SK-N-SH (cell line): ENCODE data around the gene VAMP8. TPM values are rescaled to one million over a fixed set of nuclear protein-coding genes. Genes with fewer than 3 reads are reported as not detected.
A peak's percentile ranks its signal among the peaks of the same experiment; 100 is the strongest.

Experiments used
- CTCF ChIA-PET: fragments of 300-600, 350-600 bp; formaldehyde crosslinking; extraction: SDS; loops from one replicate; lab custom pipeline; 2021; lab: Yijun Ruan, JAX
- POLR2A ChIA-PET: fragments of 350-600 bp; sonication (Branson Sonifier 250); formaldehyde crosslinking; extraction: SDS; loops from one replicate; lab custom pipeline; 2020; ENCODE audit warnings: antibody characterized with exemption, inconsistent platforms; lab: Yijun Ruan, JAX
- DNase-seq: peaks from one replicate; pipeline ENCODE4 v3.0.0; 2012
- H2AFZ ChIP-seq: fragments of 200-600 bp; sonication (generic); 2 replicates; pipeline ENCODE4 v1.8.1; 2016; ENCODE audit warnings: antibody characterized with exemption, mild to moderate bottlenecking, low read depth
- H3F3A ChIP-seq: fragments of 200-600 bp; sonication (generic); replicated peaks from 2 replicates; pipeline ENCODE3; 2016; ENCODE audit warnings: antibody characterized with exemption, mild to moderate bottlenecking; ENCODE audit not compliant: insufficient read depth
- H3K27ac ChIP-seq, 2 experiments: fragments of 200-500 bp in 1 of 2; fragments of 200-600 bp in 1 of 2; sonication (Bioruptor generic) in 1 of 2; sonication (generic), shearing (Covaris generic) in 1 of 2; 2 replicates each; pipeline versions ENCODE4 v1.5.1 to v1.6.1; 2014 to 2016; ENCODE audit warnings: low read depth in 2 of 2, inconsistent platforms in 1 of 2, low read length in 1 of 2, mild to moderate bottlenecking in 1 of 2, mixed read lengths in 1 of 2
- H3K27me3 ChIP-seq: fragments of 200-600 bp; sonication (generic), shearing (Covaris generic); 2 replicates; pipeline ENCODE4 v1.6.1; 2016; ENCODE audit warnings: mixed run types; ENCODE audit not compliant: insufficient read depth
- H3K36me3 ChIP-seq, 2 experiments: fragments of 200-500 bp in 1 of 2; fragments of 200-600 bp in 1 of 2; sonication (Bioruptor generic) in 1 of 2; sonication (generic) in 1 of 2; replicated peaks in 1 of 2; 2 replicates each; pipeline versions ENCODE3 to v1.5.1; 2014 to 2016; ENCODE audit warnings: low read length in 1 of 2, mild to moderate bottlenecking in 1 of 2; ENCODE audit not compliant: insufficient read depth in 2 of 2, control insufficient read depth in 1 of 2
- H3K4me1 ChIP-seq, 2 experiments: fragments of 200-500 bp in 1 of 2; fragments of 200-600 bp in 1 of 2; sonication (Bioruptor generic) in 1 of 2; sonication (generic), shearing (Covaris generic) in 1 of 2; 2 replicates each; pipeline versions ENCODE4 v1.5.1 to v1.6.1; 2014 to 2016; ENCODE audit warnings: low read depth in 1 of 2, low read length in 1 of 2, mixed run types in 1 of 2; ENCODE audit not compliant: insufficient read depth in 2 of 2, control insufficient read depth in 1 of 2
- H3K4me2 ChIP-seq: fragments of 200-600 bp; sonication (generic), shearing (Covaris generic); 2 replicates; pipeline ENCODE4 v1.6.1; 2017; ENCODE audit warnings: mixed run types
- H3K4me3 ChIP-seq, 2 experiments: fragments of 200-500 bp in 1 of 2; fragments of 200-600 bp in 1 of 2; sonication (Bioruptor generic) in 1 of 2; sonication (generic), shearing (Covaris generic) in 1 of 2; 2 replicates each; pipeline versions ENCODE4 v1.5.1 to v1.8.1; 2014 to 2016; ENCODE audit warnings: low read depth in 2 of 2, inconsistent platforms in 1 of 2, low read length in 1 of 2, mild to moderate bottlenecking in 1 of 2, mixed read lengths in 1 of 2, moderate library complexity in 1 of 2
- H3K79me2 ChIP-seq: fragments of 200-600 bp; sonication (generic); 2 replicates; pipeline ENCODE4 v1.8.1; 2017; ENCODE audit warnings: mild to moderate bottlenecking; ENCODE audit not compliant: insufficient read depth
- H3K9ac ChIP-seq: fragments of 200-600 bp; sonication (generic); 2 replicates; pipeline ENCODE4 v1.6.1; 2017; ENCODE audit warnings: mixed run types
- H3K9me2 ChIP-seq: fragments of 200-600 bp; sonication (generic); 2 replicates; pipeline ENCODE4 v1.6.1; 2017; ENCODE audit warnings: mixed run types
- H3K9me3 ChIP-seq: fragments of 200-600 bp; sonication (generic); 2 replicates; pipeline ENCODE4 v1.6.1; 2017; ENCODE audit warnings: mixed run types, mild to moderate bottlenecking, moderate library complexity
- H4K20me1 ChIP-seq: fragments of 200-600 bp; sonication (generic); 2 replicates; pipeline ENCODE4 v1.6.1; 2017; ENCODE audit warnings: mild to moderate bottlenecking, mixed run types; ENCODE audit not compliant: insufficient read depth
- CHD2 ChIP-seq: fragments of 150-350 bp; IDR thresholded peaks from 2 replicates; pipeline ENCODE4 v1.6.1; 2018; ENCODE audit warnings: low read length; ENCODE audit not compliant: partially characterized antibody
- ELF1 ChIP-seq: IDR thresholded peaks from 2 replicates; pipeline ENCODE4 v1.4.0; 2012
- EP300 ChIP-seq, 2 experiments: IDR thresholded peaks; 2 replicates each; pipeline versions ENCODE4 v1.4.0 to v1.6.1; 2012; ENCODE audit warnings: borderline replicate concordance in 1 of 2, low read depth in 1 of 2, low read length in 1 of 2
- GABPA ChIP-seq: IDR thresholded peaks from 2 replicates; pipeline ENCODE4 v1.4.0; 2012; ENCODE audit warnings: low read depth, mild to moderate bottlenecking
- RCOR1 ChIP-seq: fragments of 150-350 bp; IDR thresholded peaks from 2 replicates; pipeline ENCODE4 v1.6.1; 2017; ENCODE audit warnings: antibody characterized with exemption, low read length
- SIN3A ChIP-seq: IDR thresholded peaks from 2 replicates; pipeline ENCODE4 v1.6.1; 2012; ENCODE audit warnings: low read depth, mild to moderate bottlenecking, low read length, moderate library complexity, borderline replicate concordance
- SMC3 ChIP-seq: IDR thresholded peaks from 2 replicates; pipeline ENCODE4 v1.6.1; 2012; ENCODE audit warnings: low read depth, low read length, improper control_type of control experiment
- WGBS: methylation state at CpG from one replicate; pipeline ENCODE4 v1.1.6; 2017; ENCODE audit warnings: low lambda C conversion rate; 5-methylcytosine and 5-hydroxymethylcytosine counted together
- polyA plus RNA-seq, 3 experiments: library from polyadenylated mRNA; depleted of rRNA; stranded (reverse); fragments of >200 nt; gene quantifications; 2 replicates each; pipeline ENCODE4 v1.2.3, GENCODE V29; 2012
- TF ChIP-seq, protein P1 (sequence below): IDR thresholded peaks from 2 replicates; pipeline ENCODE4 v1.4.0; 2012; ENCODE audit warnings: low read depth
- TF ChIP-seq, protein P2 (sequence below): IDR thresholded peaks from 2 replicates; pipeline ENCODE4 v1.6.1; 2012; ENCODE audit warnings: mild to moderate bottlenecking, low read depth, low read length, moderate library complexity
- TF ChIP-seq, protein P3 (sequence below): IDR thresholded peaks from 2 replicates; pipeline ENCODE4 v1.4.0; 2012; ENCODE audit warnings: low read depth, borderline replicate concordance
- TF ChIP-seq, protein P4 (sequence below): fragments of 150-350 bp; IDR thresholded peaks from 2 replicates; pipeline ENCODE4 v1.6.1; 2017; ENCODE audit warnings: antibody characterized with exemption, low read length, low read depth, borderline replicate concordance
- TF ChIP-seq, protein P5 (sequence below): IDR thresholded peaks from 2 replicates; pipeline ENCODE4; 2012
- TF ChIP-seq, protein P6 (sequence below): fragments of 200-600 bp; sonication (generic); IDR thresholded peaks from 2 replicates; pipeline ENCODE4 v1.6.1; 2017; ENCODE audit warnings: antibody characterized with exemption, mild to moderate bottlenecking, moderate library complexity

VAMP8 gene
- polyA plus RNA-seq, 1 of the 3 experiments (the other 2 are of a cell fraction): 0.72 TPM

DNA sequence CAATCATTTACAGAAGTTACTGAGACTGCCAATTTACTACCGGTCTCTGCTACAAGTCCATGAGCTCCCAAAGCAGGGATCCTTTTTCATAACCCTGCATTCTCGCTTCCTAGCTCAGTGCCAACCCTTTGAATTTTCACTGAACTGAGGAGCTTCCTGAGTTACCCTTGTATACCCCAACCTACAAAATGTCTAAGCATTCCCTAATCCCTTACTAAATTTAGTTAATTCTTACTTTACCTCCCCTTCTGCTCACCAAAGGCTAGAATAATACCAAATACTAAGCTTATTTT lies 28.8 kb upstream of the VAMP8 start:
- H3K79me2 ChIP-seq: no peaks in the 10 kb centered on the region; the same call in 1 of the 2 replicates
- H3K9ac ChIP-seq: no peak overlapping the region
- no peaks in the 10 kb centered on the region for H3K9me2 ChIP-seq
- peaks cover 22% of the 10 kb centered on the region for H4K20me1 ChIP-seq
- TF ChIP-seq RCOR1 (no peak), SMC3 (no peak), EP300 (IDR thresholded peaks at IDR 0.05; ENCODE audit: borderline replicate concordance in 1 of 2, low read depth in 1 of 2, low read length in 1 of 2) (no peak), GABPA (no peak), SIN3A (no peak), CHD2 (no peak), ELF1 (no peak)
- TF ChIP-seq, protein P1, sequence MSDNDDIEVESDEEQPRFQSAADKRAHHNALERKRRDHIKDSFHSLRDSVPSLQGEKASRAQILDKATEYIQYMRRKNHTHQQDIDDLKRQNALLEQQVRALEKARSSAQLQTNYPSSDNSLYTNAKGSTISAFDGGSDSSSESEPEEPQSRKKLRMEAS: no peak
- TF ChIP-seq, protein P2, sequence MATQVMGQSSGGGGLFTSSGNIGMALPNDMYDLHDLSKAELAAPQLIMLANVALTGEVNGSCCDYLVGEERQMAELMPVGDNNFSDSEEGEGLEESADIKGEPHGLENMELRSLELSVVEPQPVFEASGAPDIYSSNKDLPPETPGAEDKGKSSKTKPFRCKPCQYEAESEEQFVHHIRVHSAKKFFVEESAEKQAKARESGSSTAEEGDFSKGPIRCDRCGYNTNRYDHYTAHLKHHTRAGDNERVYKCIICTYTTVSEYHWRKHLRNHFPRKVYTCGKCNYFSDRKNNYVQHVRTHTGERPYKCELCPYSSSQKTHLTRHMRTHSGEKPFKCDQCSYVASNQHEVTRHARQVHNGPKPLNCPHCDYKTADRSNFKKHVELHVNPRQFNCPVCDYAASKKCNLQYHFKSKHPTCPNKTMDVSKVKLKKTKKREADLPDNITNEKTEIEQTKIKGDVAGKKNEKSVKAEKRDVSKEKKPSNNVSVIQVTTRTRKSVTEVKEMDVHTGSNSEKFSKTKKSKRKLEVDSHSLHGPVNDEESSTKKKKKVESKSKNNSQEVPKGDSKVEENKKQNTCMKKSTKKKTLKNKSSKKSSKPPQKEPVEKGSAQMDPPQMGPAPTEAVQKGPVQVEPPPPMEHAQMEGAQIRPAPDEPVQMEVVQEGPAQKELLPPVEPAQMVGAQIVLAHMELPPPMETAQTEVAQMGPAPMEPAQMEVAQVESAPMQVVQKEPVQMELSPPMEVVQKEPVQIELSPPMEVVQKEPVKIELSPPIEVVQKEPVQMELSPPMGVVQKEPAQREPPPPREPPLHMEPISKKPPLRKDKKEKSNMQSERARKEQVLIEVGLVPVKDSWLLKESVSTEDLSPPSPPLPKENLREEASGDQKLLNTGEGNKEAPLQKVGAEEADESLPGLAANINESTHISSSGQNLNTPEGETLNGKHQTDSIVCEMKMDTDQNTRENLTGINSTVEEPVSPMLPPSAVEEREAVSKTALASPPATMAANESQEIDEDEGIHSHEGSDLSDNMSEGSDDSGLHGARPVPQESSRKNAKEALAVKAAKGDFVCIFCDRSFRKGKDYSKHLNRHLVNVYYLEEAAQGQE: no peak
- TF ChIP-seq, protein P3, sequence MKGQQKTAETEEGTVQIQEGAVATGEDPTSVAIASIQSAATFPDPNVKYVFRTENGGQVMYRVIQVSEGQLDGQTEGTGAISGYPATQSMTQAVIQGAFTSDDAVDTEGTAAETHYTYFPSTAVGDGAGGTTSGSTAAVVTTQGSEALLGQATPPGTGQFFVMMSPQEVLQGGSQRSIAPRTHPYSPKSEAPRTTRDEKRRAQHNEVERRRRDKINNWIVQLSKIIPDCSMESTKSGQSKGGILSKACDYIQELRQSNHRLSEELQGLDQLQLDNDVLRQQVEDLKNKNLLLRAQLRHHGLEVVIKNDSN: no peak
- TF ChIP-seq, protein P4, sequence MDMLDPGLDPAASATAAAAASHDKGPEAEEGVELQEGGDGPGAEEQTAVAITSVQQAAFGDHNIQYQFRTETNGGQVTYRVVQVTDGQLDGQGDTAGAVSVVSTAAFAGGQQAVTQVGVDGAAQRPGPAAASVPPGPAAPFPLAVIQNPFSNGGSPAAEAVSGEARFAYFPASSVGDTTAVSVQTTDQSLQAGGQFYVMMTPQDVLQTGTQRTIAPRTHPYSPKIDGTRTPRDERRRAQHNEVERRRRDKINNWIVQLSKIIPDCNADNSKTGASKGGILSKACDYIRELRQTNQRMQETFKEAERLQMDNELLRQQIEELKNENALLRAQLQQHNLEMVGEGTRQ: no peak
- TF ChIP-seq, protein P5, sequence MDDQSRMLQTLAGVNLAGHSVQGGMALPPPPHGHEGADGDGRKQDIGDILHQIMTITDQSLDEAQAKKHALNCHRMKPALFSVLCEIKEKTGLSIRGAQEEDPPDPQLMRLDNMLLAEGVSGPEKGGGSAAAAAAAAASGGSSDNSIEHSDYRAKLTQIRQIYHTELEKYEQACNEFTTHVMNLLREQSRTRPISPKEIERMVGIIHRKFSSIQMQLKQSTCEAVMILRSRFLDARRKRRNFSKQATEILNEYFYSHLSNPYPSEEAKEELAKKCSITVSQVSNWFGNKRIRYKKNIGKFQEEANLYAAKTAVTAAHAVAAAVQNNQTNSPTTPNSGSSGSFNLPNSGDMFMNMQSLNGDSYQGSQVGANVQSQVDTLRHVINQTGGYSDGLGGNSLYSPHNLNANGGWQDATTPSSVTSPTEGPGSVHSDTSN: no peak
- TF ChIP-seq, protein P6, sequence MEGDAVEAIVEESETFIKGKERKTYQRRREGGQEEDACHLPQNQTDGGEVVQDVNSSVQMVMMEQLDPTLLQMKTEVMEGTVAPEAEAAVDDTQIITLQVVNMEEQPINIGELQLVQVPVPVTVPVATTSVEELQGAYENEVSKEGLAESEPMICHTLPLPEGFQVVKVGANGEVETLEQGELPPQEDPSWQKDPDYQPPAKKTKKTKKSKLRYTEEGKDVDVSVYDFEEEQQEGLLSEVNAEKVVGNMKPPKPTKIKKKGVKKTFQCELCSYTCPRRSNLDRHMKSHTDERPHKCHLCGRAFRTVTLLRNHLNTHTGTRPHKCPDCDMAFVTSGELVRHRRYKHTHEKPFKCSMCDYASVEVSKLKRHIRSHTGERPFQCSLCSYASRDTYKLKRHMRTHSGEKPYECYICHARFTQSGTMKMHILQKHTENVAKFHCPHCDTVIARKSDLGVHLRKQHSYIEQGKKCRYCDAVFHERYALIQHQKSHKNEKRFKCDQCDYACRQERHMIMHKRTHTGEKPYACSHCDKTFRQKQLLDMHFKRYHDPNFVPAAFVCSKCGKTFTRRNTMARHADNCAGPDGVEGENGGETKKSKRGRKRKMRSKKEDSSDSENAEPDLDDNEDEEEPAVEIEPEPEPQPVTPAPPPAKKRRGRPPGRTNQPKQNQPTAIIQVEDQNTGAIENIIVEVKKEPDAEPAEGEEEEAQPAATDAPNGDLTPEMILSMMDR: no peak
- no peak for DNase-seq
- no peak overlapping the region for H3K4me3 ChIP-seq
- CTCF ChIA-PET: interaction anchor here (0.6 to 16.6 kb wide), 9 partner anchors 8 to 248 kb away, joined by 3 to 364 read pairs (median 4); partner anchors contain the start of genes MAT2A and SH2D6
- peaks cover 48 to 50% of the 10 kb centered on the region in 2 experiments for H3K36me3 ChIP-seq
- no peak overlapping the region for H3K4me2 ChIP-seq
- H3K9me3 ChIP-seq: no peaks in the 10 kb centered on the region
- H3K27ac ChIP-seq: peak overlapping the region; percentile 24 to 42; a peak in 2 of 4 replicates
- H2AFZ ChIP-seq: no peak overlapping the region
- peaks cover 66% of the 10 kb centered on the region for H3F3A ChIP-seq
- no peaks in the 10 kb centered on the region for H3K27me3 ChIP-seq
- H3K4me1 ChIP-seq: peaks cover 0 to 13% of the 10 kb centered on the region in 2 experiments; a peak in 2 of 4 replicates
- POLR2A ChIA-PET: interaction anchor here (0.8 to 8.2 kb wide), 8 partner anchors 9 to 129 kb away, joined by 3 to 87 read pairs (median 10); partner anchors contain the start of genes GGCX, MAT2A and SH2D6
- WGBS: 63% methylated on average over 2 of the region's 2 CpGs
